A549 (cell line): ENCODE data around the gene ZNF549. TPM values are rescaled to one million over a fixed set of nuclear protein-coding genes. Genes with fewer than 3 reads are reported as not detected.
"Not testable (repeated sequence)": the region's sequence is repeated elsewhere in the genome, so short reads cannot be mapped to it uniquely, and the experiment has no call there.

Experiments
- ATAC-seq, 2 experiments: fragments of 200-7000 bp in 1 of 2; fragments of >200 bp in 1 of 2; cut with Nextera tagmentation in 1 of 2; cut with Tn5 transposase in 1 of 2; 3 replicates each; pipeline versions ENCODE4 v1.8.0 to v1.9.1; 2018 to 2020; ENCODE audit warnings: mild to moderate bottlenecking in 1 of 2, moderate library complexity in 1 of 2
- CTCF ChIA-PET: fragments of 300-600 bp; sonication (Branson Sonifier 250); formaldehyde crosslinking; extraction: SDS; loops from one replicate; lab custom pipeline; 2021; ENCODE audit warnings: antibody characterized with exemption, inconsistent platforms; lab: Yijun Ruan, JAX
- POLR2A ChIA-PET: fragments of 350-600 bp; formaldehyde crosslinking; extraction: SDS; loops from one replicate; lab custom pipeline; 2021; ENCODE audit warnings: antibody characterized with exemption, inconsistent platforms; lab: Yijun Ruan, JAX
- DNase-seq, 2 experiments: peaks; one replicate each; pipeline versions ENCODE4 v3.0.0 to v3.0.0-alpha.2; 2011 to 2016; ENCODE audit warnings: low read depth in 1 of 2, low spot score in 1 of 2
- FAIRE-seq: peaks from 2 replicates; lab custom pipeline; 2011; peaks lifted over from hg19 to GRCh38; lab: Jason Lieb, UNC
- H3K27ac ChIP-seq, 2 experiments: fragments of >200 bp; sonication (Bioruptor Twin); formaldehyde crosslinking; 3 replicates each; pipeline ENCODE4 v1.5.1; 2016 to 2017
- H3K4me1 ChIP-seq: fragments of >200 bp; sonication (Bioruptor Twin); formaldehyde crosslinking; 3 replicates; pipeline ENCODE4 v1.6.1; 2016
- H3K4me2 ChIP-seq: fragments of >200 bp; sonication (Bioruptor Twin); formaldehyde crosslinking; 3 replicates; pipeline ENCODE4 v1.6.1; 2016
- H3K4me3 ChIP-seq: fragments of >200 bp; sonication (Bioruptor Twin); formaldehyde crosslinking; 3 replicates; pipeline ENCODE4 v1.5.1; 2016
- H3K9me3 ChIP-seq: fragments of >200 bp; sonication (Bioruptor Twin); formaldehyde crosslinking; 3 replicates; pipeline ENCODE4 v1.6.1; 2016
- CEBPB ChIP-seq, 2 experiments: fragments of >200 bp in 1 of 2; sonication (Bioruptor Twin) in 1 of 2; formaldehyde crosslinking in 1 of 2; IDR thresholded peaks; 2 replicates each; pipeline ENCODE4 v1.6.1; 2012 to 2016
- CHD4 ChIP-seq: fragments of 200-600 bp; sonication (generic); IDR thresholded peaks from 2 replicates; pipeline ENCODE4 v1.6.1; 2016; ENCODE audit warnings: antibody characterized with exemption, mild to moderate bottlenecking, borderline replicate concordance
- EP300 ChIP-seq, 2 experiments: fragments of >200 bp; sonication (Bioruptor Twin); formaldehyde crosslinking; IDR thresholded peaks; 2 replicates in 1 of 2; 3 replicates in 1 of 2; pipeline ENCODE4 v1.6.1; 2016 to 2017
- HDAC2 ChIP-seq: fragments of 200-600 bp; sonication (generic); IDR thresholded peaks from 2 replicates; pipeline ENCODE4 v1.6.1; 2016
- HEYL ChIP-seq: fragments of 250-450 bp; sonication (Bioruptor Pico); IDR thresholded peaks from 2 replicates; pipeline ENCODE4 v1.8.0; 2021; ENCODE audit warnings: mild to moderate bottlenecking, moderate library complexity
- HOXA7 ChIP-seq: fragments of 250-450 bp; sonication (Bioruptor Pico); IDR thresholded peaks from 2 replicates; pipeline ENCODE4 v1.5.0; 2020; ENCODE audit warnings: mild to moderate bottlenecking, moderate library complexity
- HOXB13 ChIP-seq: fragments of 250-450 bp; sonication (Bioruptor Pico); IDR thresholded peaks from 2 replicates; pipeline ENCODE4 v1.5.0; 2020; ENCODE audit warnings: low read depth, mild to moderate bottlenecking, moderate library complexity
- MAFK ChIP-seq: fragments of 450-650 bp; IDR thresholded peaks from 2 replicates; pipeline ENCODE4 v1.6.1; 2014; ENCODE audit not compliant: partially characterized antibody
- NR3C1 ChIP-seq: fragments of >200 bp; sonication (Bioruptor Twin); formaldehyde crosslinking; IDR thresholded peaks from 3 replicates; pipeline ENCODE4 v1.6.1; 2017
- TP53 ChIP-seq: fragments of 250-450 bp; sonication (Bioruptor Pico); IDR thresholded peaks from 2 replicates; pipeline ENCODE4 v1.5.0; 2021; ENCODE audit warnings: mild to moderate bottlenecking, moderate library complexity
- ZSCAN20 ChIP-seq: fragments of 250-450 bp; sonication (Bioruptor Pico); IDR thresholded peaks from 2 replicates; pipeline ENCODE4 v1.8.0; 2022; ENCODE audit warnings: mild to moderate bottlenecking, moderate library complexity
- WGBS: methylation state at CpG from one replicate; pipeline ENCODE4 v1.1.6; 2017; ENCODE audit errors: missing lambda C conversion rate; 5-methylcytosine and 5-hydroxymethylcytosine counted together
- polyA plus RNA-seq, 4 experiments: library from polyadenylated mRNA; depleted of rRNA in 3 of 4; stranded (reverse); fragments of >200 nt; fragmentation: RNase III in 1 of 4; extraction: RNeasy Plus Mini Kit Qiagen cat#74134 plus additional on column Dnase treatment in 1 of 4; gene quantifications; 2 replicates in 3 of 4; 3 replicates in 1 of 4; pipeline ENCODE4 v1.2.3, GENCODE V29; 2011 to 2017
- TF ChIP-seq, protein P1 (sequence below): fragments of 250-450 bp; sonication (Bioruptor Pico); IDR thresholded peaks from 2 replicates; pipeline ENCODE4 v1.5.0; 2020; ENCODE audit warnings: low read depth, mild to moderate bottlenecking, moderate library complexity
- TF ChIP-seq, protein P2 (sequence below): IDR thresholded peaks from 2 replicates; pipeline ENCODE4 v1.6.1; 2012; ENCODE audit warnings: low read depth, borderline replicate concordance
- TF ChIP-seq, protein P3 (sequence below): IDR thresholded peaks from 2 replicates; pipeline ENCODE4 v1.6.1; 2012
- TF ChIP-seq, protein P4 (sequence below): fragments of 150-350 bp; IDR thresholded peaks from 2 replicates; pipeline ENCODE4 v1.6.1; 2014; ENCODE audit warnings: low read depth, mild to moderate bottlenecking, low read length
- TF ChIP-seq, protein P5 (sequence below): fragments of 250-450 bp; sonication (Bioruptor Pico); IDR thresholded peaks from 2 replicates; pipeline ENCODE4 v1.5.0; 2021; ENCODE audit warnings: mild to moderate bottlenecking, moderate library complexity, borderline replicate concordance

The ZNF549 gene
- polyA plus RNA-seq, 2 of the 4 experiments (the other 2 are of a cell fraction): 1.7 to 3.7 TPM

DNA sequence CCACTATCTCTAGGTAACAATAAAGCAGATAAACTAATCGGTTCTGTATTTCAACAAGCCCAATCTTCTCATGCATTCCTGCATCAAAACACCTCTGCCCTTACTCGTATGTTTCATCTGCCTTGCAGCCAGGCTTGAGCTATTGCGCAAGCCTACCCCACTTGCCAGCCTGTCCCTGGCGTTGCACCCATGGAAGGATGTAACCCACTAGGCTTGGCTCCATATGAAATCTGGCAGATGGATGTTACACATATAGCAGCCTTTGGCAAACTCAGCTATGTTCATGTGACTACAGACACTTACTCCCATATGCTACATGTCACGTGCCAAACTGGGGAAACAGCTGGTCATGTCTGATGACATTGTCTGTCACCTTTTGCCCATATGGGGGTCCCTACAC is 11.9 kb upstream of the ZNF549 start:
- TF ChIP-seq MAFK: no peak
- TF ChIP-seq CEBPB (IDR thresholded peaks at IDR 0.05): peak; percentile 48 to 49; a peak in 3 of 4 replicates
- TF ChIP-seq, all 56 proteins: peak for 1
- peaks cover 89% of the 10 kb centered on the region for H3K9me3 ChIP-seq
- no peak overlapping the region for H3K27ac ChIP-seq
- POLR2A ChIA-PET: no interaction called here
- FAIRE-seq (no peak), ATAC-seq (no peak), DNase-seq (no peak)
- no peak overlapping the region for H3K4me2 ChIP-seq
- CTCF ChIA-PET: no interaction called here
- no peaks in the 10 kb centered on the region for H3K4me1 ChIP-seq
- WGBS: 64% methylated on average over 5 of the region's 5 CpGs
- no peak overlapping the region for H3K4me3 ChIP-seq

DNA sequence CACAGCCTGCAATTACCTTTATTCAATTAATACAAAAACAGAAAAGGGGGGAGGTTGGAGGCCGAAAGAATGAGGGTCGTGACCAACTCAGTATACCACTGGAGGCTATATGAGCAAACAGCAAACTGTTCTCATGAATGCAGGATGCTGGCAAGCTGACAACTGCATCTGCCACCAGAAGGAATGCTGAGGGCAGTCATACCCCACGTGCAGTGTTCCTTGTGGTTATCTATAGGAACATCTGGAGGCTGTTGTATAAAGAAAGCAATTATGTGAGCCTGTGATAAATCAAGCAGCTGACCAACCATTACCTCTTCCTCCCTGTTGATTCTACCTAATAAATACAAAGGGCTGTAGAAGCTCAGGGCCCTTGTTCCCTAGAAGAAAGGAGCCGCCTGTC is 9.1 kb upstream of the ZNF549 start:
- CTCF ChIA-PET, POLR2A ChIA-PET, H3K4me2 ChIP-seq, FAIRE-seq, DNase-seq, ATAC-seq, H3K4me3 ChIP-seq, H3K27ac ChIP-seq, H3K4me1 ChIP-seq: not testable (repeated sequence)
- peaks cover 88% of the 10 kb centered on the region for H3K9me3 ChIP-seq
- WGBS: 31% methylated on average over 4 of the region's 4 CpGs

DNA sequence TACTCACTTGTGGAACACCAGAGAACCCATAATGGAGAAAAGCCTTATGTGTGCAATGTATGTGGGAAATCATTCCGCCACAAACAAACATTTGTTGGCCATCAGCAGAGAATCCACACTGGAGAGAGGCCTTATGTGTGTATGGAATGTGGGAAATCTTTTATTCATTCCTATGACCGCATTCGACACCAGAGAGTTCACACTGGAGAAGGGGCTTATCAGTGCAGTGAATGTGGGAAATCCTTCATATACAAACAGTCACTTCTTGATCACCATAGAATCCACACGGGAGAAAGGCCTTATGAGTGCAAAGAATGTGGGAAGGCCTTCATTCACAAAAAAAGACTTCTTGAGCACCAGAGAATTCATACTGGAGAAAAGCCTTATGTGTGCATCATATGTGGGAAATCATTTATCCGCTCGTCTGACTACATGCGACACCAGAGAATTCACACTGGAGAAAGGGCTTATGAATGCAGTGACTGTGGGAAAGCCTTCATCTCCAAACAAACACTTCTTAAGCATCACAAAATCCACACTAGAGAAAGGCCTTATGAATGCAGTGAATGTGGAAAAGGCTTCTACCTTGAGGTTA is 10.9 kb downstream of the ZNF549 start:
- peaks cover 95% of the 10 kb centered on the region for H3K9me3 ChIP-seq
- no peak overlapping the region for H3K27ac ChIP-seq
- no peaks in the 10 kb centered on the region for H3K4me1 ChIP-seq
- POLR2A ChIA-PET: interaction anchor here (0.5 kb wide), 1 partner anchor 946 kb away, joined by 3 read pairs; no protein-coding TSS in a partner anchor
- no peak for TF ChIP-seq HEYL (CRISPR knock-in tag)
- no peak for TF ChIP-seq ZSCAN20 (CRISPR knock-in tag)
- TF ChIP-seq HOXB13: no peak
- TF ChIP-seq HOXA7 (CRISPR knock-in tag): no peak
- no peak for TF ChIP-seq CEBPB (IDR thresholded peaks at IDR 0.05)
- TF ChIP-seq, protein P1, sequence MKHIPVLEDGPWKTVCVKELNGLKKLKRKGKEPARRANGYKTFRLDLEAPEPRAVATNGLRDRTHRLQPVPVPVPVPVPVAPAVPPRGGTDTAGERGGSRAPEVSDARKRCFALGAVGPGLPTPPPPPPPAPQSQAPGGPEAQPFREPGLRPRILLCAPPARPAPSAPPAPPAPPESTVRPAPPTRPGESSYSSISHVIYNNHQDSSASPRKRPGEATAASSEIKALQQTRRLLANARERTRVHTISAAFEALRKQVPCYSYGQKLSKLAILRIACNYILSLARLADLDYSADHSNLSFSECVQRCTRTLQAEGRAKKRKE: no peak
- TF ChIP-seq, protein P2, sequence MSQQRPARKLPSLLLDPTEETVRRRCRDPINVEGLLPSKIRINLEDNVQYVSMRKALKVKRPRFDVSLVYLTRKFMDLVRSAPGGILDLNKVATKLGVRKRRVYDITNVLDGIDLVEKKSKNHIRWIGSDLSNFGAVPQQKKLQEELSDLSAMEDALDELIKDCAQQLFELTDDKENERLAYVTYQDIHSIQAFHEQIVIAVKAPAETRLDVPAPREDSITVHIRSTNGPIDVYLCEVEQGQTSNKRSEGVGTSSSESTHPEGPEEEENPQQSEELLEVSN: no peak
- TF ChIP-seq, protein P3, sequence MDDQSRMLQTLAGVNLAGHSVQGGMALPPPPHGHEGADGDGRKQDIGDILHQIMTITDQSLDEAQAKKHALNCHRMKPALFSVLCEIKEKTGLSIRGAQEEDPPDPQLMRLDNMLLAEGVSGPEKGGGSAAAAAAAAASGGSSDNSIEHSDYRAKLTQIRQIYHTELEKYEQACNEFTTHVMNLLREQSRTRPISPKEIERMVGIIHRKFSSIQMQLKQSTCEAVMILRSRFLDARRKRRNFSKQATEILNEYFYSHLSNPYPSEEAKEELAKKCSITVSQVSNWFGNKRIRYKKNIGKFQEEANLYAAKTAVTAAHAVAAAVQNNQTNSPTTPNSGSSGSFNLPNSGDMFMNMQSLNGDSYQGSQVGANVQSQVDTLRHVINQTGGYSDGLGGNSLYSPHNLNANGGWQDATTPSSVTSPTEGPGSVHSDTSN: no peak
- no peak for TF ChIP-seq EP300 (IDR thresholded peaks at IDR 0.05)
- no peak for DNase-seq
- no peak overlapping the region for H3K4me2 ChIP-seq
- ATAC-seq: no peak
- no peak overlapping the region for H3K4me3 ChIP-seq
- CTCF ChIA-PET: interaction anchor here (0.6 kb wide), 1 partner anchor 607 kb away, joined by 4 read pairs; no protein-coding TSS in a partner anchor
- WGBS: 67% methylated on average over 7 of the region's 7 CpGs
- no peak for FAIRE-seq

DNA sequence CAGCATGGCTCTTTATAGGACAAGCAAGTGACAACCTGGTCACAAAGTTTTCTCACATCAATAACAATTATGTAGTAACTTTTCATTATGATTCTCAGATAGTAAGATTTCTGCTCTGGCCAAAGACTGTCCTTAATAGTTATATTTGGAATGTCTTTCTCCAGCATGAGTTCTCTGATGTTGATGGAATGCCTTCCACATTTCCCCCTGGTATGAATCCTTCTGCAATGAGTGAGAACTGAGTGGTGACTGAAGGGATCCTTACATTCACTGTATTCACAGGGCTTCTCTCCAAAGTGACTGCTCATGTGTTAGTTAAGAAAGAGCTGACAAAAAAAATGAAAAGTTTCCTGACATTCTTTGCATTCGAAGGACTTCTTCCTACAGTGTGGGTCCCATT is 19.4 kb downstream of the ZNF549 start:
- Histone ChIP-seq H3K4me3 (no peak overlapping the region), H3K4me1 (no peaks in the 10 kb centered on the region), H3K9me3 (peaks cover 96% of the 10 kb centered on the region), H3K4me2 (no peak overlapping the region), H3K27ac (no peak overlapping the region)
- ChIA-PET CTCF (no interaction called here), POLR2A (no interaction called here)
- DNase-seq: no peak
- TF ChIP-seq TP53 (CRISPR knock-in tag) (no peak), CHD4 (no peak), HDAC2 (no peak), NR3C1 (no peak)
- TF ChIP-seq, protein P4, sequence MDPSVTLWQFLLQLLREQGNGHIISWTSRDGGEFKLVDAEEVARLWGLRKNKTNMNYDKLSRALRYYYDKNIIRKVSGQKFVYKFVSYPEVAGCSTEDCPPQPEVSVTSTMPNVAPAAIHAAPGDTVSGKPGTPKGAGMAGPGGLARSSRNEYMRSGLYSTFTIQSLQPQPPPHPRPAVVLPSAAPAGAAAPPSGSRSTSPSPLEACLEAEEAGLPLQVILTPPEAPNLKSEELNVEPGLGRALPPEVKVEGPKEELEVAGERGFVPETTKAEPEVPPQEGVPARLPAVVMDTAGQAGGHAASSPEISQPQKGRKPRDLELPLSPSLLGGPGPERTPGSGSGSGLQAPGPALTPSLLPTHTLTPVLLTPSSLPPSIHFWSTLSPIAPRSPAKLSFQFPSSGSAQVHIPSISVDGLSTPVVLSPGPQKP: no peak
- TF ChIP-seq, protein P5, sequence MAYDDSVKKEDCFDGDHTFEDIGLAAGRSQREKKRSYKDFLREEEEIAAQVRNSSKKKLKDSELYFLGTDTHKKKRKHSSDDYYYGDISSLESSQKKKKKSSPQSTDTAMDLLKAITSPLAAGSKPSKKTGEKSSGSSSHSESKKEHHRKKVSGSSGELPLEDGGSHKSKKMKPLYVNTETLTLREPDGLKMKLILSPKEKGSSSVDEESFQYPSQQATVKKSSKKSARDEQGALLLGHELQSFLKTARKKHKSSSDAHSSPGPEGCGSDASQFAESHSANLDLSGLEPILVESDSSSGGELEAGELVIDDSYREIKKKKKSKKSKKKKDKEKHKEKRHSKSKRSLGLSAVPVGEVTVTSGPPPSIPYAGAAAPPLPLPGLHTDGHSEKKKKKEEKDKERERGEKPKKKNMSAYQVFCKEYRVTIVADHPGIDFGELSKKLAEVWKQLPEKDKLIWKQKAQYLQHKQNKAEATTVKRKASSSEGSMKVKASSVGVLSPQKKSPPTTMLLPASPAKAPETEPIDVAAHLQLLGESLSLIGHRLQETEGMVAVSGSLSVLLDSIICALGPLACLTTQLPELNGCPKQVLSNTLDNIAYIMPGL (CRISPR knock-in tag): no peak
- TF ChIP-seq, all 56 proteins: peak for 0
- 87% methylated on average over 1 of the region's 1 CpG for WGBS
- no peak for ATAC-seq
- FAIRE-seq: no peak
